GM12878 (cell line): ENCODE results near the gene MFSD11. TPM values are rescaled to one million over a fixed set of nuclear protein-coding genes. Genes with fewer than 3 reads are reported as not detected.

ENCODE experiments used
- ASH2L ChIP-seq: fragments of 300-600, 200-600 bp; sonication (generic); IDR thresholded peaks from 2 replicates; pipeline ENCODE4 v1.6.1; 2017; ENCODE audit warnings: low read depth, mild to moderate bottlenecking, borderline replicate concordance
- CEBPB ChIP-seq, 2 experiments: fragments of 150-350 bp in 1 of 2; IDR thresholded peaks; 2 replicates each; pipeline ENCODE4 v1.6.1; 2012 to 2014; ENCODE audit warnings: low read depth in 2 of 2, low read length in 2 of 2, borderline replicate concordance in 1 of 2, inconsistent platforms in 1 of 2
- CEBPZ ChIP-seq: fragments of 150-350 bp; IDR thresholded peaks from 2 replicates; pipeline ENCODE4 v1.6.1; 2016; ENCODE audit warnings: low read depth, low read length
- CUX1 ChIP-seq: IDR thresholded peaks from 2 replicates; pipeline ENCODE4 v1.6.1; 2012; ENCODE audit warnings: improper control_type of control experiment, low read depth, low read length; ENCODE audit not compliant: insufficient replicate concordance
- E2F8 ChIP-seq: fragments of 450-650 bp; IDR thresholded peaks from 2 replicates; pipeline ENCODE4 v1.6.1; 2018; ENCODE audit warnings: mild to moderate bottlenecking, low read depth, moderate library complexity; ENCODE audit not compliant: partially characterized antibody
- IKZF2 ChIP-seq, 2 experiments: fragments of 450-650 bp; IDR thresholded peaks; 2 replicates each; pipeline ENCODE4 v1.6.1; 2017; ENCODE audit warnings: mild to moderate bottlenecking in 2 of 2, moderate library complexity in 2 of 2
- LARP7 ChIP-seq: fragments of 450-650 bp; IDR thresholded peaks from 2 replicates; pipeline ENCODE4 v1.6.1; 2017; ENCODE audit warnings: mild to moderate bottlenecking
- NFIC ChIP-seq: IDR thresholded peaks from 2 replicates; pipeline ENCODE4 v1.6.1; 2012; ENCODE audit warnings: low read depth, mild to moderate bottlenecking, inconsistent platforms, low read length, moderate library complexity
- POLR2A ChIP-seq: IDR thresholded peaks from 2 replicates; pipeline ENCODE4 v1.6.1; 2011; ENCODE audit warnings: low read depth, mild to moderate bottlenecking, low read length
- POLR2AphosphoS2 ChIP-seq: IDR thresholded peaks from 2 replicates; pipeline ENCODE4 v1.6.1; 2011; ENCODE audit warnings: low read depth, mild to moderate bottlenecking, low read length, improper control_type of control experiment, moderate library complexity
- RAD51 ChIP-seq: fragments of 450-650 bp; IDR thresholded peaks from 2 replicates; pipeline ENCODE4 v1.6.1; 2016; ENCODE audit warnings: moderate library complexity, mild to moderate bottlenecking, inconsistent platforms
- SKIL ChIP-seq: fragments of 450-650 bp; IDR thresholded peaks from 2 replicates; pipeline ENCODE4 v1.6.1; 2017; ENCODE audit warnings: mild to moderate bottlenecking, low read depth, inconsistent platforms; ENCODE audit not compliant: poor library complexity, severe bottlenecking
- SMC3 ChIP-seq: IDR thresholded peaks from 2 replicates; pipeline ENCODE4 v1.6.1; 2011; ENCODE audit warnings: low read length, improper control_type of control experiment, borderline replicate concordance
- TAF1 ChIP-seq: IDR thresholded peaks from 2 replicates; pipeline ENCODE4 v1.6.1; 2011; ENCODE audit warnings: mild to moderate bottlenecking, low read depth, low read length, borderline replicate concordance
- polyA plus RNA-seq, 11 experiments: library from polyadenylated mRNA; depleted of rRNA in 4 of 11; unstranded in 6 of 11; stranded (reverse) in 5 of 11; fragments of >200 nt; fragmentation: Nextera tagmentation in 4 of 11; fragmentation: Illumina TruSeq in 1 of 11; extraction: Ambion mirVana in 4 of 11; extraction: Trizol in 1 of 11; gene quantifications; 1 replicate in 1 of 11; 2 replicates in 10 of 11; pipeline versions ENCODE4 v1.2.1 to v1.2.3, GENCODE V29; 2011 to 2016; ENCODE audit warnings: inconsistent platforms in 2 of 11, missing spikeins in 2 of 11, low read depth in 1 of 11
- total RNA-seq, 4 experiments: library from RNA; depleted of rRNA in 3 of 4; stranded (reverse); fragments of >200 nt in 3 of 4; fragmentation: Illumina TruSeq in 1 of 4; extraction: Trizol in 1 of 4; gene quantifications; 2 replicates each; pipeline versions ENCODE4 v1.2.1 to v1.2.3, GENCODE V29; 2013 to 2021

Gene MFSD11
- total and polyA plus RNA-seq, 10 of the 15 experiments (the other 5 are each of a cell fraction or from before 2014, with no cell fraction given): 11.0 to 19.4 (median 15.5) TPM

- TF ChIP-seq SMC3: no peak
- no peak for TF ChIP-seq E2F8
- no peak for TF ChIP-seq SKIL
- peak; percentile 85 for TF ChIP-seq LARP7
- TF ChIP-seq POLR2AphosphoS2: no peak
- no peak for TF ChIP-seq CEBPZ
- no peak for TF ChIP-seq CEBPB (IDR thresholded peaks at IDR 0.05; ENCODE audit: borderline replicate concordance in 1 of 2, low read depth in 2 of 2, low read length in 2 of 2)
- TF ChIP-seq POLR2A: no peak
- no peak for TF ChIP-seq CUX1
- TF ChIP-seq IKZF2 (IDR thresholded peaks at IDR 0.05): no peak
- TF ChIP-seq NFIC: no peak
- TF ChIP-seq ASH2L: 0 out of 2 replicates have a peak, but pooled peaks have one; percentile 43
- peak; percentile 21; the same call in 1 of the 2 replicates for TF ChIP-seq TAF1
- TF ChIP-seq RAD51: peak; percentile 71
Measured at GRCh38 chr17:76737676-76738467, at the start of gene MFSD11 (continued).
